ENCODE data around the gene FASN. TPM values are rescaled to one million over a fixed set of nuclear protein-coding genes. Genes with fewer than 3 reads are reported as not detected.

Gene FASN
- polyA plus RNA-seq, 1 donor from 2014 or later: 26.4 TPM

DNA sequence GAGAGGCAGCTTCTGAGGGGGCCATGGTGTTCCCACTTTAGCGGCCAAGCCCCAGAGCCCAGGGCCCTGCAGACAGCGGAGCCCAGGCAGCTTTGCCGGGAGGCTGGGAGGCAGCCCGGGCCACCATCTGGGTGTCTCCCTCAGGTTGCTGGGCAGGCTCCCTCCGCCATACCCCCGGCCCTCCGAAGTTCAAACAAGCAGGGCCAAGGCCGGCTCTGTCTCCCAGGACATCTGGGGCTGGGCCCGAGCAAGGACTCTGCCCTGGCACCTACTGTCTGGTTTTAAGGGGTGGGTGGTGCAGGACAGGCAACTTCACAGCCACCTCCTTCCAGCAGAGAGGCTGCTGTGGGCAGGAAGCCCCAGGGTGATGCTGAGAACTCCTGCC is 35.1 kb downstream of the FASN start:
- Histone ChIP-seq H3K79me2 (replicated peaks; ENCODE audit: insufficient read depth, low read length) (no peaks in the 10 kb centered on the region), H3K27ac (ENCODE audit: low read length) (no peak overlapping the region), H3K9ac (ENCODE audit: low read length) (no peak overlapping the region), H3K27me3 (ENCODE audit: insufficient read depth, low read depth, low read length) (no peaks in the 10 kb centered on the region), H4K20me1 (ENCODE audit: insufficient read depth) (no peaks in the 10 kb centered on the region), H3F3A (ENCODE audit: insufficient read depth, low read length, poor library complexity, severe bottlenecking) (no peaks in the 10 kb centered on the region), H3K4me2 (ENCODE audit: low read length) (no peak overlapping the region), H3K36me3 (ENCODE audit: insufficient read depth, low read length) (no peaks in the 10 kb centered on the region), H3K4me3 (ENCODE audit: low read length) (no peak overlapping the region), H3K9me2 (ENCODE audit: insufficient read depth, low read length) (no peaks in the 10 kb centered on the region), H3K9me3 (ENCODE audit: low read length) (no peaks in the 10 kb centered on the region), H2AFZ (ENCODE audit: low read depth, low read length) (no peak overlapping the region)
- no peak for TF ChIP-seq MXI1 (conservative IDR thresholded peaks at IDR 0.05; ENCODE audit: poor library complexity, severe bottlenecking)
- no peak for TF ChIP-seq POLR2AphosphoS5 (IDR thresholded peaks at IDR 0.05)
- TF ChIP-seq TAF1 (IDR thresholded peaks at IDR 0.05; ENCODE audit: low read depth): no peak
- no peak for TF ChIP-seq RAD21 (conservative IDR thresholded peaks at IDR 0.05)
- TF ChIP-seq SMC3 (conservative IDR thresholded peaks at IDR 0.05; ENCODE audit: poor library complexity): no peak

DNA sequence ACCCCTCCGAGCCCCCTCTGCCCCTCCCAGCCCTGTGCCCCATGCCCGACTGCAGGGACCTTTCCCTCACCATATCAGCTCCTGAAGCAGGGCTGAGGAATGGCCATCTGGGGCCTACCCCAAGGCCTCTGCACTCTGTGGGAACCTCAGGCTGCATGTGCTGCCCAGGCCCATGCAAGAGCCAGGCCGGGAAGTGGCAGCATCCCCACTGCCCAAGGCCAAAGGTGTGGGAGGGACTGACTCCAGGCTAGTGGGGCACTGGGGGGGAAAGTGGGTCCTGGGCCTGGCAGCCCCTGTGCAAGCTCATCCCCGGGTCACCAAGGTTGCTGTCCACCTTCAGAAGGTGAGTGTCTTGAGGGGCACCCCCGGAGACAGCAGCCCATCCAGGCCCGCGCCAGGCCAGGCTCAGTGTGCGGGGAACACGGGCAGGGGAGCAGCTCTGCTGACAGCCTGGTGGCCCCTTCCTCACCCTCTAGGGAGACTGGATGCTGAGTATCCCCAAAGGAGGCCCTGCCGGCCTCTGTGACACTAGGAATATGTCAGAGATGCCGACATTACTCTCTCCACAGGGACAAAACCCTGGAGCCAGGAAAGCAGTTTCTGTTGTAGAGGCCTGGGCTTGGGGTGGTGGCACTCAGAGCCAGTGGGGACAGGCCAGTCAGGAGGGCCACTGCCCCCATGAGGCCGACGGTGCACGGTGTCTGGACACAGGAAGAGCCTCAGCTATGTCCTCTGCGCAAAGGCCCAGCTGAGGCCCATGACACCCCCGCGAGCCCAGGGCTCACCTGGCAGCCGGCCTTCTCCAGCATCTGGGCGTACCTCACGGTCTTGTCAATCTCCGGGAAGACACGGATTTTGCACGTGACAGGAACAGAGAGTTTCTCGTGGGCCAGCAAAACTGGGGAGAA is 35.7 kb downstream of the FASN start:
- H3K36me3 ChIP-seq (ENCODE audit: insufficient read depth, low read length): no peaks in the 10 kb centered on the region
- H3K27ac ChIP-seq (ENCODE audit: low read length): no peak overlapping the region
- no peaks in the 10 kb centered on the region for H3K9me2 ChIP-seq (ENCODE audit: insufficient read depth, low read length)
- H3K9me3 ChIP-seq (ENCODE audit: low read length): no peaks in the 10 kb centered on the region
- no peak overlapping the region for H3K4me2 ChIP-seq (ENCODE audit: low read length)
- H3K9ac ChIP-seq (ENCODE audit: low read length): no peak overlapping the region
- H3K4me3 ChIP-seq (ENCODE audit: low read length): no peak overlapping the region
- H4K20me1 ChIP-seq (ENCODE audit: insufficient read depth): no peaks in the 10 kb centered on the region
- no peaks in the 10 kb centered on the region for H3F3A ChIP-seq (ENCODE audit: insufficient read depth, low read length, poor library complexity, severe bottlenecking)
- no peak overlapping the region for H2AFZ ChIP-seq (ENCODE audit: low read depth, low read length)
- H3K79me2 ChIP-seq (replicated peaks; ENCODE audit: insufficient read depth, low read length): no peaks in the 10 kb centered on the region
- H3K27me3 ChIP-seq (ENCODE audit: insufficient read depth, low read depth, low read length): no peaks in the 10 kb centered on the region
- TF ChIP-seq, protein P1, sequence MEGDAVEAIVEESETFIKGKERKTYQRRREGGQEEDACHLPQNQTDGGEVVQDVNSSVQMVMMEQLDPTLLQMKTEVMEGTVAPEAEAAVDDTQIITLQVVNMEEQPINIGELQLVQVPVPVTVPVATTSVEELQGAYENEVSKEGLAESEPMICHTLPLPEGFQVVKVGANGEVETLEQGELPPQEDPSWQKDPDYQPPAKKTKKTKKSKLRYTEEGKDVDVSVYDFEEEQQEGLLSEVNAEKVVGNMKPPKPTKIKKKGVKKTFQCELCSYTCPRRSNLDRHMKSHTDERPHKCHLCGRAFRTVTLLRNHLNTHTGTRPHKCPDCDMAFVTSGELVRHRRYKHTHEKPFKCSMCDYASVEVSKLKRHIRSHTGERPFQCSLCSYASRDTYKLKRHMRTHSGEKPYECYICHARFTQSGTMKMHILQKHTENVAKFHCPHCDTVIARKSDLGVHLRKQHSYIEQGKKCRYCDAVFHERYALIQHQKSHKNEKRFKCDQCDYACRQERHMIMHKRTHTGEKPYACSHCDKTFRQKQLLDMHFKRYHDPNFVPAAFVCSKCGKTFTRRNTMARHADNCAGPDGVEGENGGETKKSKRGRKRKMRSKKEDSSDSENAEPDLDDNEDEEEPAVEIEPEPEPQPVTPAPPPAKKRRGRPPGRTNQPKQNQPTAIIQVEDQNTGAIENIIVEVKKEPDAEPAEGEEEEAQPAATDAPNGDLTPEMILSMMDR (IDR thresholded peaks at IDR 0.05; ENCODE audit: poor library complexity, severe bottlenecking): no peak
- TF ChIP-seq MXI1 (conservative IDR thresholded peaks at IDR 0.05; ENCODE audit: poor library complexity, severe bottlenecking) (no peak), TAF1 (IDR thresholded peaks at IDR 0.05; ENCODE audit: low read depth) (no peak), EZH2 (IDR thresholded peaks at IDR 0.05; ENCODE audit: borderline replicate concordance, insufficient read depth, low read length, poor library complexity, severe bottlenecking) (no peak), SMC3 (conservative IDR thresholded peaks at IDR 0.05; ENCODE audit: poor library complexity) (no peak), POLR2AphosphoS5 (IDR thresholded peaks at IDR 0.05) (no peak), EP300 (conservative IDR thresholded peaks at IDR 0.05; ENCODE audit: poor library complexity, severe bottlenecking) (no peak), RAD21 (conservative IDR thresholded peaks at IDR 0.05) (no peak)
- TF ChIP-seq, protein P2, sequence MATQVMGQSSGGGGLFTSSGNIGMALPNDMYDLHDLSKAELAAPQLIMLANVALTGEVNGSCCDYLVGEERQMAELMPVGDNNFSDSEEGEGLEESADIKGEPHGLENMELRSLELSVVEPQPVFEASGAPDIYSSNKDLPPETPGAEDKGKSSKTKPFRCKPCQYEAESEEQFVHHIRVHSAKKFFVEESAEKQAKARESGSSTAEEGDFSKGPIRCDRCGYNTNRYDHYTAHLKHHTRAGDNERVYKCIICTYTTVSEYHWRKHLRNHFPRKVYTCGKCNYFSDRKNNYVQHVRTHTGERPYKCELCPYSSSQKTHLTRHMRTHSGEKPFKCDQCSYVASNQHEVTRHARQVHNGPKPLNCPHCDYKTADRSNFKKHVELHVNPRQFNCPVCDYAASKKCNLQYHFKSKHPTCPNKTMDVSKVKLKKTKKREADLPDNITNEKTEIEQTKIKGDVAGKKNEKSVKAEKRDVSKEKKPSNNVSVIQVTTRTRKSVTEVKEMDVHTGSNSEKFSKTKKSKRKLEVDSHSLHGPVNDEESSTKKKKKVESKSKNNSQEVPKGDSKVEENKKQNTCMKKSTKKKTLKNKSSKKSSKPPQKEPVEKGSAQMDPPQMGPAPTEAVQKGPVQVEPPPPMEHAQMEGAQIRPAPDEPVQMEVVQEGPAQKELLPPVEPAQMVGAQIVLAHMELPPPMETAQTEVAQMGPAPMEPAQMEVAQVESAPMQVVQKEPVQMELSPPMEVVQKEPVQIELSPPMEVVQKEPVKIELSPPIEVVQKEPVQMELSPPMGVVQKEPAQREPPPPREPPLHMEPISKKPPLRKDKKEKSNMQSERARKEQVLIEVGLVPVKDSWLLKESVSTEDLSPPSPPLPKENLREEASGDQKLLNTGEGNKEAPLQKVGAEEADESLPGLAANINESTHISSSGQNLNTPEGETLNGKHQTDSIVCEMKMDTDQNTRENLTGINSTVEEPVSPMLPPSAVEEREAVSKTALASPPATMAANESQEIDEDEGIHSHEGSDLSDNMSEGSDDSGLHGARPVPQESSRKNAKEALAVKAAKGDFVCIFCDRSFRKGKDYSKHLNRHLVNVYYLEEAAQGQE (IDR thresholded peaks at IDR 0.05; ENCODE audit: borderline replicate concordance): no peak
